HCT116 (cell line): ENCODE results near the gene SUB1.

Source experiments
- CTCF ChIP-seq, 3 experiments: fragments of 200-600 bp in 1 of 3; sonication (generic) in 1 of 3; IDR thresholded peaks in 2 of 3; conservative IDR thresholded peaks in 1 of 3; 2 replicates each; pipeline ENCODE4 v1.5.1; 2012 to 2017; ENCODE audit warnings: low read depth in 2 of 3, low read length in 2 of 3, antibody characterized with exemption in 1 of 3, borderline replicate concordance in 1 of 3, control low read depth in 1 of 3, mild to moderate bottlenecking in 1 of 3, mixed read lengths in 1 of 3, mixed run types in 1 of 3, moderate library complexity in 1 of 3; ENCODE audit not compliant: insufficient read depth in 1 of 3
- EZH2phosphoT487 ChIP-seq: fragments of 200-600 bp; IDR thresholded peaks from 2 replicates; pipeline ENCODE4 v1.6.1; 2018; ENCODE audit warnings: antibody characterized with exemption, borderline replicate concordance
- POLR2A ChIP-seq: IDR thresholded peaks from 2 replicates; pipeline ENCODE4 v1.7.0; 2011; ENCODE audit warnings: borderline replicate concordance; ENCODE audit not compliant: insufficient read depth, insufficient read length; ENCODE audit errors: extremely low read depth

GRCh38 chr5:32604800-32605765 lies 19.7 kb downstream of the SUB1 start:
- TF ChIP-seq POLR2A (no peak), CTCF (IDR thresholded peaks at IDR 0.05 in 2 of 3, conservative IDR thresholded peaks at IDR 0.05 in 1 of 3; ENCODE audit: borderline replicate concordance in 1 of 3, insufficient read depth in 1 of 3, low read depth in 2 of 3, low read length in 2 of 3) (no peak), EZH2phosphoT487 (no peak)
